Stimulated activated CD8-positive, alpha-beta memory T cell treated with anti-CD3 and anti-CD28 coated beads, Interleukin-4, amount 100 ng/mL, for 1 hour (primary cell): Measurements from ENCODE around the gene ATP11B.
"Not testable (repeated sequence)": the region's sequence is repeated elsewhere in the genome, so short reads cannot be mapped to it uniquely, and the experiment has no call there.

Experiments
- DNase-seq, 2 donors: peaks; one replicate each; pipeline ENCODE4 v3.0.0-alpha.2; 2020; ENCODE audit warnings: low read depth in 2 of 2, low spot score in 1 of 2

Gene ATP11B

DNA sequence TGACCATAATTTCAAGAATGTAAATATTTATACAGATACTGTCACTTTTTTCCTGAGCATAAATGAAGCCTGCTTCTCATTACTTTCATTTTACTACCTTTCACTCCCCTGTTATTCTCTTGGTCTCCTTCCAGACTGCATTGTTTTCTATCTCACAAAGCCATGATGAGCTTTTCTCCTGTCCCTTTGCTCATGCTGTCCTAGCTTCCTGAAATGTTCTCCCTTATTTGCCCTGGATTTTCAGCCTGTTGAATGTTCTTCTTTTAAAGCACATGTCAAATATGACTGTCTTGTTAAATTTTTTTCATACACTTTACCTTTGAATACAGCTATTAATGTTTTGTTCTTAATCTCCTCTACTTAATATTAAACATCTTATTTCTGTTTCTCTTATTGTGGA lies 31.7 kb downstream of the ATP11B start:
- DNase-seq: no peak

DNA sequence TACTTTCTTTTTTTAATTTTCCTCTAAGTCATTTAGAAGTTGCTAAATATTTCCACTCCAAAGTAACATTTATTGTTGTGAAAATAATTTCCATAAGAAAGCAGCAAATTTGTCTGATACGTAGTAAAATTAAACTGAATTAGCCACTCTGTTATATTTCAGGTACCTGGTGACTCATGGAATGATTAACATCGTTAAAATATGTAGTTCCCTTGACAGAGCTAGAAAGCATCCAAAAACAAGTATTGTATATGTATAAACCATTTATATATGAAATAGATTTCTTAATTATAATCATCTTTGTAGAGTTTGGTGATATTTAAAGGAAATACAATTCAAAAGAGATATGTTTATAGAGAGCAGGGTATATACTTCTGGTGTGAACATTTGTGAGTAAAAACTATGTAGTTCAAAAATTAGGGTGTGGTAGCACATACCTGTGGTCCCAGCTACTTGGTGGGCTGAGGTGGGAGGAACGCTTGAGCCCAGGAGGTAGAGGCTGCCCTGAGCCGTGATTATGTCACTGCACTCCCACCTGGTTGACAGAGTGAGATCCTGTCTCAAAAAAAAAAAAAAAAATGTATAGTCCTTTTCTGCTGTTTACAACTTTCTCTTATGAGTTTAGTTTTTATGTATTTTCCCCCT lies 36.6 kb downstream of the ATP11B start:
- DNase-seq: no peak

DNA sequence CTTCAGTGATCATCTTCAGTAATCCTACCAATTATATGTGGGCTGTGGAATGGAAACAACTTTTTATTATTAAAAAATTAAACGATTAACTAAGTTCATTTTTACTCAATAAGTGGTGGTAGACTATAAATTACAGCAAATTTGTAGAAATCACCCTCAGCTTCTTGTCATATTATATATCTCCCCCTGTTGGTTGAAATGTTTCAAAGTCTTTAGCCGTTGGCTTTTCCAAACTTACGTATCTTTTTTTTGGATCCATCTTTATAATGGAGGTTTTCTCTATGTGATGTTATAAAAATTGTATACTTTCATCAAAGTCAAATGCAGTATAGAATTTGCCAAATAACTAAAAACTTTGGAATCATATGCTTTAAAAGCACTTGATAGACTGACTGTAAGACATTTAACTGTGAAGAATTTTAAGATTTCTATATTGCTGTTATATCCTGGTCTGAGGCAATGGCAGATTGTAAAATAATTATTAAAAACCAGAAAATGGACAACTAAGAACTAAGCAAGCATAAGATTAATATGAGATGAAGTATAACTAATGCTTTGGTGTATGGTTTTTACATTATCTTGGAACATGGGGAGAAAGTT lies 44.7 kb downstream of the ATP11B start:
- no peak for DNase-seq

DNA sequence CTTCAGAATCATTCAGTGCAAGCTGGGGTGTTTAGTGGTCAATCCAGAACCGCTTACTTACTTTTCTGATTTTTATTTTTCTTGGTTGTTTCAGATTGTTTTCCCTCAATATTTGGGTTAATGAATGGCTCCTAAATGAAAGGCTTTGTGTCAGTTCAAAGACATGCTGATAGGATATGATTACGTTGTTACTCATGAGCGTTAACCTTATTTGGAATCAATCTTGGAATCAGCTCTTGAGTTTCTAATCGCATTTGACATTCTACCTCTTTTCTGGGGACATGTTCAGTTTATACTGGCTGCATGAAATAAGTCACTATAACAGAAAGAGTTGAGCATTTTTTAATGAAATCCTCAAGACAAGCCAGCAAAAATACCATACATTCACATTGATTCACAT lies 50.2 kb downstream of the ATP11B start:
- DNase-seq: no peak

DNA sequence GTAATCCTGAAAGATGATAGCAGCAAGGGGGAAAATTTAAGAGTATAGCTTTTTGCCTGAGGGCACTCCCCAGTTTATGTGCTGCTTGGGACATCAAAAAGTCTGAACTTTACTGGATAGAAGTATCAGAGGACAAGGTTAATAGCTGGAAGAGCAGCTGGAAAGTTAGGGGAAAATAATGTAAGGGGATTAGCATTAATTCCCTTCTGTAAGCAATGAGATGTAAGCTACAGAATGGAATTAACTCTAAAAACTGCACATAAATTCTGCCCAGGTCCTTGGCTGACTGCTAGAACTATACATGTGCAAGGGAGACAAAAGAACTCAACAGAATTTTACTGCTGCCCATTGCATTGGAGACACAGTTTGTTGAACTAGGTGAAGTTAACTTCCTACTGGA lies 55.6 kb downstream of the ATP11B start:
- DNase-seq: no peak

DNA sequence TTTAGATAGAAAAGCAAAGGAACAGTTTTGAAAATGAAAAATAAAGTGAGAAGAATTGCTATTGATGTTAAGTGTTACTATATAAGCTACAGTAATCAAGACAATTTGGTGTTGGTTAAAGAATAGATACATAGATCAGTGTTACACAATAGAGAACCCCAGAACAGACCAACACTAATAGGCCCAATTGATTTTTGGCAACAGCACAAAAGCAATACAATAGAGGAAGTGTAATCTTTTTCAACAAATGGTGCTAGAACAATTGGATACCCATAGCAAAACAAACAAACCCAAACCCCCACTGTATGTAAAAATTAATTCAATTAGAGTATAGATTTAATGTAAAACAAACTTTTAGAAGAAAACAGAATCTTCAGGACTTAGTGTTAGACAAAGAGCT lies 61.8 kb downstream of the ATP11B start:
- DNase-seq: no peak

DNA sequence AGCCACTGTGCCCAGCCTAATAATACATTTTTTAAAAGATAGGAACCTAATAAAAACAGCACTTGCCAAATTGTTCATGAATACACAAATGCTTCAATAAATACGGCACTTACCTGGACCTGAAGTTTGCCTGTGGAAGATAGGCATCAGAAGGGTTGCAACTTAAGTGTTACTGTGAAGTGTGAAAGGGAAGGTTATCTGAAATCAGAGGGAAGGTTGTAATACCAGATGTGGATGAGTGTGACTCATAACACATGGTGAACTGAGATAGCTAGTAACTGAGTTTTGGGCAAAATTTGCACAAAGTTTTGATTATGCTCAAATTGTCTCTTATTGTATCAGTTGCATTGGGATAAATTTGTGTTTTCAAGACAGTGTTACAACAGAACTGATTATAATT lies 68.0 kb downstream of the ATP11B start:
- no peak for DNase-seq

DNA sequence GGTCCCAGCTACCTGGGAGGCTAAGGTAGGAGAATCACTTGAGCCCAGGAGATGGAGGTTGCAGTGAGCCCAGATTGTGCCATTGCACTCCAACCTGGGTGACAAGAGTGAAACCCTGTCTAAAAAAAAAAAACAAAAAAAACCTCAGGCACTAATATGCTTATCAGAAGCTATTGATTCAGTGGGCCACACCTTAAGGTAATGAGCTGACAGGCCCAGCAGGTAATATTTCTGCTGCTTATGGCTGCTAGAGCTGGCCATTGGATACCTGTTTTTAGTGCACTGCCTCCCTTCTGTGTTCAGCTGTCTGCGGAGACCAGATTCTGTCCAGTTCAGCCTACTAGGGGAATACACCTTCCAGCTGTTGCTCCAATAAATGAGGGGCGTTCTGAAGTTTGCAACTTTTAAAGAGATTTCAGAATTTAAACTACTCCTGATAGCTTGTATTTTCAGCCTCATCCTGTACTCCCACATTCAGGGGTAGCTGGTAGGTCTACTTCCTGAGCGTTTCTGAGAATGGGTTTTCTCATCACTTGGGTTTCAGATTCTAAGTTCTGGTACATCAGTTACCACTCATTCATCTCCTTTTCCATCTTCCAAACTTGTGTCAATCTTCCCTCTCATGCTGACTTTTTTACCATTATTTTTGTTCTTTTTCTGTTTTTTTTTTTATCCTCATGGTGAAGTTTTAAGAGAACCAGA lies 69.0 kb downstream of the ATP11B start:
- no peak for DNase-seq

DNA sequence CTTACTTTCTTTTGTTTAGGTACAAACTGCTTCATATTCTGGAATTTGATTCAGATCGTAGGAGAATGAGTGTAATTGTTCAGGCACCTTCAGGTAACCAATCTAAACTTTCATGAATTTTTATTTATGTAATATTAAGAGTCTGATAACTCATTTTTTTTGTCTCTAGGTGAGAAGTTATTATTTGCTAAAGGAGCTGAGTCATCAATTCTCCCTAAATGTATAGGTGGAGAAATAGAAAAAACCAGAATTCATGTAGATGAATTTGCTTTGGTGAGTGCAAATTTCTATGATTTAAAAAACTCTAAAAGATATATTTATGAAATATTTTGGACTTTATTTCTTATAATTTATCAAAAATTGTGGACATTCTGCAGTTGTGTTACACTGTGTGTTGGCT lies 75.8 kb downstream of the ATP11B start:
- no peak for DNase-seq

DNA sequence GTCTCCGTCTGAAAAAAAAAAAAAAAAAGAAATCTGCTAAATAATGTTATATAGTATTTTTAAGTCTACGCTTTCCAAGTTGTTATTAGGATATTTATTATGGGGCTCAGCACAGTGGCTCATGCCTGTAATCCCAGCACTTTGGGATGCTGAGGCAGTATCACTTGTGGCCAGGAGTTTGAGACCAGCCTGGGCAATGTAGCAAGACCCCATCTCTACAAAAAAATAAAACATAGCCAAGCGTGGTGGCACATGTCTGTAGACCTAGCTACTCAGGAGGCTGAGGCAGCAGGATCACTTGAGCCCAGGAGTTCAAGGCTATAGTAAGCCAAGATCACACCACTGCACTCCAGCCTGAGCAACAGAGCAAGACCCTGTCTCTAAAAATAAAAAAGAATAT lies 77.6 kb downstream of the ATP11B start:
- not testable (repeated sequence) for DNase-seq

DNA sequence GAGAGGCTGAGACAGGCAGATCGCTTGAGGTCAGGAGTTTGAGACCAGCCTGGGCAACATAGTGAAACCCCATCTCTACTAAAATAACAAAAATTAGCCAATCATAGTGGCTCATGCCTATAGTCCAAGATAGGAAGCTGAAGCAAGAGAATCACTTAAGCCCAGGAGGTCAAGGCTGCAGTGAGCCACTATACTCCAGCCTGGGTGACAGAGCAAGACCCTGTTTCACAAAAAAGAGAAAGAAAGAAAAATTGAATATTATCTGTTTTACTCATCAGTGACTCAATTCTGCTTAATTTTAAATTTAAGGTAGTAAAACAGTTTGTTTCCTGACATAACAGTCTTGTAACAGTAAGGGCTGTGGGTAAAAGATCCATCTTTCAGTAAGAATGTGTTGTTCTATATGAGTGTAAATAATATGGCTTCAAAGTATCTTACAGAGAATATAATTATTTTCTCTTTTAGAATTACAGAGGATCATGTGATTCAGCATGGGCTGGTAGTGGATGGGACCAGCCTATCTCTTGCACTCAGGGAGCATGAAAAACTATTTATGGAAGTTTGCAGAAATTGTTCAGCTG lies 85.8 kb downstream of the ATP11B start:
- DNase-seq: no peak

DNA sequence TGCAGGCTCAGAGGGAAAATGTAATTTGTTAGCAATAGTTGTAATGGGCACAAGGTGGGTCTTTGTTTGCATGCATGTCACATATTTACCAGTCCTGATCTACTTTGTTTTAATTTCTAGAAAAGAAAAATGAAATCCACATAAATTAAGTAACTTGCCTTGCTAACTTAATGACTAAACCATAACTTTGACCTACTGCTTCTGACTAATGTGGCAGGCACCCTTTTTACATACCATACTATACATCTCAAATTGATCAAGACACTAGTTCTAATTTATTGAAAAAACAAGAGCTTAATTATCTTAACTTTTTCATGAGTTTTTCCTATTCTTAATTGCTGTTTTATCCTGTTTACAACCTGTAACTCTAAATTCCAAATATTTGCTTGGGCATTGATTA lies 93.2 kb downstream of the ATP11B start:
- no peak for DNase-seq

DNA sequence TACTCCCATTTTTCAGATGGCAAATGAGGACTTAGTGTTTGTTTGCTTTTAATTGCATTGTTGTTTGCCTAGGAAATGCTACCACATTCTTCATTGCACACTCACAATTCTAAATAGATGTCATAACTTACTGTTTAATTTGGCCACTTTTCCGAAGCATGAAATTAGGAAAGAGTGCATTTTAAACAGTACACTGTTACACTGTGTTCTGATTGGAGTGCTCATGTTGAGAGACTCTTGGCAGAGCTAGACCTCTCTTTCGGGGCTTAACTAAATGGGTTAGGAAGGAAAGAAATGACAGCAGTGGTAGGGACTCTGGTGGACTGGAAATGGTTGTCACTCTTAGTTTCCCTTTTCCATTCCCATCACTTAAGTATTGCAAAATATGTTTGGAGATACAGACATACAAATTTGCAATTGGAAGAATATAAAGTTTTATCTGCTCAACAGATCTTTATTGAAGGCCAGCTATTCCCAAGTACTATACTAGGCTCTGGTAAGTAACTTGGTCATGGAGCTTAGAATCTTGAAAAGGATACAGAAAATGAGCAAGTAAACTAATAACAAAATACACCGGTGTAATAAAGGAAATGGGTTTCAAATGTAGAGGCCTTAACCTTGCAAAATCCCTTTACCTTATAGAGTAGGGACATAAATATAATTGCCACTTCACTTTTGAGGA lies 96.8 kb downstream of the ATP11B start:
- no peak for DNase-seq

DNA sequence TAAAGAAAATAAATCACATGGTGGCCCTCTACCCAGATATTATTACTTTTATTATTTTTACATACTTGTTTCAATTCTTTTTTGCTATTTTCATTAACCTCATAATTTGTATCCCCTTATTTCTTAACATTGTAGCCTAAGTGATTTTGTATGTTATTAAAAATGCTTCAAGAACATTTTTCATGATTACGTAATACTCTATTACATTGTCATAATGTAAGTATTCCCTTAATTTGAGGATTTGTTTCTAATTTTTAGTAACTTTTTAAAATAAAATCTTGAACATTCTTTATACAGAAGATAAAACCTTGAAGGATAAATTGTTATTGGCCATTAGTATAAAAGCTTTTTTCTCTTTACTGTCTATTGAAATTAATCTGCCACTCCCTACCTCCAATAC lies 98.1 kb downstream of the ATP11B start:
- DNase-seq: no peak

DNA sequence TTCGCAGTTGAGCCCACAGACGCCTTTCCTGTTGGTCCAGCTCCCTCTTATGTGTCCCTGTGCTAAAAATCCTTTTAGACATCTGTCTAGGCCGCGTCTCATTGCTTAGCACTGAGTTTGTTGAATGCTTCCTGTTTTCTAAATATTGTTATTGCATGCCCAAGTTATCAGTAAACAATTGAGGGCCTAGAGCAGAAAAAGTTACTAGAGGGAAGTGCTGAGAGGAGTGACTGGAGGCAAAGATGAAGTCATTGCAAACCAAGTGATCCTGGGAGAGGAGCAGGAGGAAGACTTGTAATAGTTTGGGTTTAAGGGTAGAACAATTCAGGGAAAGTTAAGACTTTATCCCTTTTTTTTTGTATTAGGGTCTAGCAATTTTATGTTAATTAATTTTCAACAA lies 98.9 kb downstream of the ATP11B start:
- DNase-seq: no peak

DNA sequence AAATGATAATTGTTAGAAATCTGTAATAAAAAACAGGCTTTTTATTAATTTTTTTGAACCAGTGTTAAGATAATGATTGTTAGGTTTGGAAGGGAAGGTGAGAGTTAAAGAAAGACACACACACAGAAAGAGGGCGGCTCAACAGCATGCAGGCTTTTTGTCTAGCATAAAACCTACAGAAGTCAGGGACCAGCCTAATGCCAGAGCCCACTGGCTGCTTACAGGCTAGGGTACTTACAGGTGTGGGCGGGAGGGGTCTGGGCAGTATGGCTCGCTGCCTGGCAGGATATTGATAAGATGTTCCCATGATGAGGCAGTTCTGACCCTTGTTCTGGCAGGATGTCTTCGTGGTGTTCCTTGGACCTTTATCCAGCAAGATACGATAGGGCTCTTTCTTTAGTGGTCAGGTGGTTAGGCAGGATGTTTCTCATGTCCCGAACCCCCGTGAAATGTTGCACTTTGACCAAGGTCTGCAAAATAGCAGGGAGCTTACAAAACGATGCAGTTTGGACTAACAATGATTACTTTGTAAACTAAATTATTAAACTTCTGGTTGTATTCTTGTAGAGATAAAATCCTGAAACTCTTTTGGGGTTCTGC lies 102.3 kb downstream of the ATP11B start:
- DNase-seq: no peak

DNA sequence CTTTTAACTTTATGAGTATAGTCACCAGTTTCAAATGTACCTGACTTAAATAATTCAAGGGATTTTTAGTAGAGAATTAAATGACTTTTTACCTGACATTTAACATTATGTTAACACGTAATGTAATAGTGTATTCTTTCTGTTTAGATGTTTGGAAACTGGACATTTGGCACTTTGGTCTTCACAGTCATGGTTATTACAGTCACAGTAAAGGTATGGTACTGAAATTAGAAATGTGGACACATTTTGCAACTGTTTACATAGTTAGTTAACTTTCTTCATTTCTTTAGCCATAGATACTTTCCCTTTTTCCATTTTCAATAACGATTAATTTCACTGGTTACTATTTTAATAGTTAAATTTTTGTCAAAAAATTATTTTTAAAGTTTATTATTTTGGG lies 103.2 kb downstream of the ATP11B start:
- DNase-seq: no peak

DNA sequence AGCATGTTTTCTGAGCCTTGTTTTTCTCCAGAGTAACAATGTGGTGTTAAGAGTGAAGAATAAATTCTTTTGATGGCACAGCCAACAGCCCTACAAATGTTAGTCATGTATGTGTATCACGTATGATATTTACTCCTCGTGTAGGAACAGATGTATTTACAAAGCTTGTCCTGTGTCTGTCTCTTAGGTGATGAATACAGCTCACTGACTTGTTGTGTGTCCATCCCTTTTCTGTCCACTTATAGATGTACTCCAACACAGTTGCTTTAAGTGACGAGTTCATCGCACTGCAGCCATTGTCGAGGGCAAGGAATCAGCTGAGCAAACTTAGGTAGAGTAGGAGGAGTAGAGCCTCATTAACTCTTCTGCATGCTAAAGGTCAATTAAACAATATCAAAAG lies 108.9 kb downstream of the ATP11B start:
- DNase-seq: no peak

DNA sequence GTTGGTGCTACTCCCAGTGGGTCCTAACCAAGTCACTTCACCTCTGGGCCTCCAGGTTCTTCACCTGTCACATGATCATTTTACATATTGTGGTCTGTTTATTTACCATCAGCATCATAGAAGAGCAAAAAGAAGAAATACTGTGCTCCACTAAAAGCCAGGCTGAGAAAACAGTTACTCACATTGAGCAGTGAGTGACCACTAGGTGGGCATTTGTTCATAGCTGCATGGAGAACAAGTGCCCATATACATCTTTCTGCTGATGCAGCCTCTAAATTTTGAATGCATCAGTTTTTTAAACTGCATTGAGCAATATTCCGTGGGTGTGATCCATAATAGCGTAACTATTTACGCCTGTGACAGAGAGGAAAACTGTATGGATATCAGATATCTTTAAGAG lies 110.9 kb downstream of the ATP11B start:
- DNase-seq: no peak

DNA sequence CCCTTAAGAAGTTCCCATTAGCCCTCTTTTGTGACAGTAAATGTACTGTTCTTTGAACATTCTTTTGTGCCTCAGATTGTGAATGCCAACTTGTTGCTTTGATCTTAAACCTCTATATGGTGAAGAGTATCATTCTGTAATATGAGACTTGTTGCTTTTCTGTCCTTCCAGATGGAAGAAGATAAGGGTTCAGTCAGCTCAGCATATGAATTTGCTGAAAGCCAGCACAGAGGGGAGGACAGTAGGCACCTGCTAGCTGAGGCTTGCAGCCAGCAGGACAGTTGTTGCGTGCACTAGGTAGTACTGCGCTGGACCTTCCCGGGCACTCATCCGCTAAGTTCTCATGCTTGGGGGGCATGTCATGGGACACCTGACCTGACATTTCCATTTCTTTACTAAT lies 112.3 kb downstream of the ATP11B start:
- DNase-seq: no peak

DNA sequence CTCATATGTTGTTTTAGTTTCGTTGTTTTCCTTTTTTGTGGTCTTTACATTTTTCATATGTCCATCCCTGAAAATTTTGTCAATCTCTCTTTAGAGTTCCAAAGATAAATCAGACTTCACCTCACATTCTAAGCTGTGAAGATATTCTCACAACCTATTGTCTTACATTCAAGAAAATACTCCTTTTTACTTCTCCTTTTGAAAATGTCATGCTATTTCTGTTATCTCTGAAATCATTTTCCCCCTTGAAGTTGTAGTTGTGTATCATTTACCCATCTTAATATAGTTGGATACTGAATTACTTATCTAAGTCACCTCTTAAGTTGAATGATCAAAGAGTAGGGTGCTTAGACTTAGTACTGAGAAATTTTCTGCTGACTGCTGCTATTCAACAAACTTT lies 112.7 kb downstream of the ATP11B start:
- DNase-seq: no peak
